Heart right ventricle (tissue), 16 donors: ENCODE results near the gene GMPPA. TPM values are rescaled to one million over a fixed set of nuclear protein-coding genes. Genes with fewer than 3 reads are reported as not detected.

Source experiments
- ATAC-seq, 8 donors: fragments of 200-7000 bp; cut with Tn5 transposase; one replicate each; pipeline ENCODE4 v1.9.1; 2020; ENCODE audit warnings: mild to moderate bottlenecking in 8 of 8, moderate library complexity in 8 of 8, moderate number of reproducible peaks in 1 of 8
- DNase-seq, 2 donors: peaks; one replicate each; pipeline ENCODE4 v3.0.0-alpha.2; 2020
- H3K27ac ChIP-seq, 10 donors: fragments of 200-600 bp; sonication (generic) in 2 of 10; one replicate each; pipeline versions ENCODE4 v1.5.0 to v1.8.0; 2020 to 2022; ENCODE audit warnings: mild to moderate bottlenecking in 3 of 10
- H3K27me3 ChIP-seq, 7 donors: fragments of 200-600 bp; one replicate each; pipeline ENCODE4 v1.8.0; 2021 to 2022; ENCODE audit warnings: mild to moderate bottlenecking in 2 of 7
- H3K36me3 ChIP-seq, 9 donors: fragments of 200-600 bp; sonication (generic) in 1 of 9; one replicate each; pipeline versions ENCODE4 v1.5.0 to v1.8.0; 2020 to 2022; ENCODE audit warnings: mild to moderate bottlenecking in 2 of 9
- H3K4me1 ChIP-seq, 9 donors: fragments of 200-600 bp; sonication (generic) in 1 of 9; one replicate each; pipeline versions ENCODE4 v1.5.0 to v1.8.0; 2020 to 2022; ENCODE audit warnings: mild to moderate bottlenecking in 4 of 9
- H3K4me3 ChIP-seq, 10 donors: fragments of 200-600 bp; sonication (generic) in 2 of 10; one replicate each; pipeline versions ENCODE4 v1.5.0 to v1.8.0; 2020 to 2022; ENCODE audit warnings: mild to moderate bottlenecking in 7 of 10, moderate library complexity in 2 of 10
- H3K9me3 ChIP-seq, 11 donors: fragments of 200-600 bp in 10 of 11; sonication (generic) in 2 of 11; one replicate each; pipeline versions ENCODE4 v1.5.0 to v1.8.0; 2013 to 2022; ENCODE audit warnings: mild to moderate bottlenecking in 2 of 11, control low read depth in 1 of 11, moderate library complexity in 1 of 11
- CTCF ChIP-seq, 9 donors: fragments of 200-600 bp; sonication (generic) in 2 of 9; IDR thresholded peaks; one replicate each; pipeline versions ENCODE4 v1.5.0 to v1.8.0; 2021 to 2022; ENCODE audit warnings: antibody characterized with exemption in 9 of 9, mild to moderate bottlenecking in 5 of 9, moderate library complexity in 1 of 9
- WGBS, 2 donors: extraction: QIAGEN DNeasy Blood & Tissue Kit; methylation state at CpG; one replicate each; pipeline ENCODE4 v1.1.7; 2013; ENCODE audit warnings: inconsistent platforms in 1 of 2; 5-methylcytosine and 5-hydroxymethylcytosine counted together
- intact Hi-C, 10 donors: fragments of 100-400 bp; cut with DNase I; formaldehyde crosslinking; loops; one replicate each; pipeline versions ENCODE4 v1.11.1 to v1.14.2; 2022
- polyA plus RNA-seq, 2 donors: library from polyadenylated mRNA; stranded (reverse); fragments of 200-250 nt; gene quantifications; one replicate each; pipeline ENCODE4 v1.2.3, GENCODE V29; 2013
- total RNA-seq, 10 donors: library from RNA; stranded (reverse); fragmentation: NEBNext Ultra II Directional in 3 of 10; extraction: Animal tissue kit (Norgen Biotek cat#: 25700) in 3 of 10; gene quantifications; one replicate each; pipeline versions ENCODE4 v1.2.1 to v1.2.4, GENCODE V29; 2021 to 2023
- donor health status: Arrhythmogenic right ventricular cardiomyopathy.
- donor health status: ischemic (EF 13 %, LVEDD 7.1; RV severe dilation, severe dysfunction).
- donor health status: healthy with polysubstance abuse.
- donor health status: DM: no; HTN: yes; CAD: no.
- donor health status: DM: no; HTN: no; CAD: no.
- donor health status: ischemic (EF 25% LVEDD 6.9; RV normal size, moderate dysfunction).
- donor health status: ischemic (EF 25% LVEDD 5.7; RV mildly dilated, moderate dysfunction).
- donor health status: healthy.
- donor health status: DM: yes; HTN: yes; CAD: no.
- donor health status: Ischemic cardiomyopathy.
- donor health status: ischemic (EF 35%, LVEDD 5.7; RV mildly dilated, moderate dysfunction).
- donor health status: nonischemic (EF 11% LVEDD 7.7; RV severe dilation, severe dysfunction).
- donor health status: DM: yes; HTN: yes; CAD: no.
- donor health status: PGD.
- donor health status: ischemic (EF 29% LVEDD 5.4; RV normal size, mild dysfunction).
- donor health status: nonischemic (EF 23%, LVEDD 6.1; RV moderate dilation, normal function).

Gene GMPPA
- total and polyA plus RNA-seq, 12 donors, result 15.8 to 48.6 (median 22.1) TPM

GRCh38 chr2:219542931-219543595 lies 44.4 kb downstream of the GMPPA start:
- peak overlapping the region; percentile 62 to 93 (median 90) for H3K27ac ChIP-seq
- ATAC-seq (peak; percentile 0 to 51 (median 20)), DNase-seq (no peak)
- TF ChIP-seq CTCF (IDR thresholded peaks at IDR 0.05), result peak in 1 of 9 donors; percentile 18
- peaks cover 0 to 54% (median 11%) of the 10 kb centered on the region in 7 donors for H3K27me3 ChIP-seq
- H3K9me3 ChIP-seq, result no peaks in the 10 kb centered on the region
- peaks cover 7 to 44% (median 34%) of the 10 kb centered on the region in 9 donors for H3K4me1 ChIP-seq
- H3K4me3 ChIP-seq, result peak overlapping the region; percentile 40 to 92 (median 80)
- intact Hi-C loops, result loop anchor here in 9 of 10 donors (1.0 to 5.0 kb wide), 12 partner anchors 28 to 159 kb away; partner anchors contain the start of genes OBSL1 (in 2 of the 9), SLC4A3 (in 2 of the 9), STK11IP (in 2 of the 9) and GMPPA (in 1 of the 9)
- WGBS, 2 donors, result 0 to 1% methylated on average over 54 to 66 of the region's 66 CpGs
- peaks cover 0 to 38% (median 20%) of the 10 kb centered on the region in 9 donors for H3K36me3 ChIP-seq

- Histone ChIP-seq H3K4me1 (peaks cover 4 to 37% (median 32%) of the 10 kb centered on the region in 9 donors), H3K9me3 (no peaks in the 10 kb centered on the region), H3K27me3 (peaks cover 0 to 59% (median 11%) of the 10 kb centered on the region in 7 donors), H3K27ac (peak within 1 kb of the TSS; percentile 62 to 93 (median 90)), H3K4me3 (peak within 1 kb of the TSS; percentile 40 to 92 (median 80)), H3K36me3 (peaks cover 0 to 33% (median 20%) of the 10 kb centered on the region in 9 donors)
- no peak for TF ChIP-seq CTCF (IDR thresholded peaks at IDR 0.05)
- intact Hi-C loops, result loop anchor here in 9 of 10 donors (1.0 to 5.0 kb wide), 13 partner anchors 27 to 159 kb away; partner anchors contain the start of genes OBSL1 (in 2 of the 9), SLC4A3 (in 2 of the 9), STK11IP (in 2 of the 9) and GMPPA (in 1 of the 9)
- WGBS, 2 donors, result 0 to 1% methylated on average over 65 to 75 of the region's 75 CpGs
- ATAC-seq (peak; percentile 91 to 97 (median 94)), DNase-seq (peak; percentile 97)
These were observed 45.1 kb downstream of the GMPPA start, which contains the start of the genes CHPF and TMEM198 for GRCh38 chr2:219543596-219544358. TSS of gene CHPF (minus strand) at chr2:219543809. CDS start at chr2:219543538, 271 bp downstream. TSS of gene TMEM198 (plus strand) at chr2:219544028. CDS start at chr2:219544728, 700 bp downstream.

- WGBS, 2 donors, result 45 to 57% methylated on average over 9 of the region's 9 CpGs
- H3K27me3 ChIP-seq, result peaks cover 0 to 59% (median 11%) of the 10 kb centered on the region in 7 donors
- no peak for DNase-seq
- no peak for ATAC-seq
- no peak for TF ChIP-seq CTCF (IDR thresholded peaks at IDR 0.05)
- peaks cover 0 to 25% (median 18%) of the 10 kb centered on the region in 9 donors for H3K36me3 ChIP-seq
- peak overlapping the region in 4 of 10 donors; percentile 82 to 93 (median 90) for H3K27ac ChIP-seq
- peaks cover 4 to 35% (median 28%) of the 10 kb centered on the region in 9 donors for H3K4me1 ChIP-seq
- intact Hi-C loops, result loop anchor here in 9 of 10 donors (2.0 to 5.0 kb wide), 7 partner anchors 53 to 158 kb away; partner anchors contain the start of genes SLC4A3 (in 2 of the 9) and STK11IP (in 1 of the 9)
- peak overlapping the region in 8 of 10 donors; percentile 72 to 92 (median 80) for H3K4me3 ChIP-seq
- no peaks in the 10 kb centered on the region for H3K9me3 ChIP-seq
These were observed 45.9 kb downstream of the GMPPA start for GRCh38 chr2:219544567-219544966.
